DND-41 (cell line): Measurements from ENCODE around the gene RELA.
A peak's percentile ranks its signal among the peaks of the same experiment; 100 is the strongest.

Source experiments
- ATAC-seq: fragments of 200-7000 bp; cut with Tn5 transposase; 3 replicates; pipeline ENCODE4 v1.9.1; 2021; ENCODE audit warnings: low read depth; ENCODE audit not compliant: insufficient read depth
- DNase-seq: peaks from one replicate; pipeline ENCODE4 v3.0.0-alpha.2; 2020
- H2AFZ ChIP-seq: 2 replicates; pipeline ENCODE4 v1.6.0; 2012; ENCODE audit warnings: low read depth, low read length
- H3K27ac ChIP-seq: 2 replicates; pipeline ENCODE4 v1.5.1; 2012; ENCODE audit warnings: low read length, inconsistent platforms
- H3K27me3 ChIP-seq: fragments of 200-600 bp; sonication (generic); 2 replicates; pipeline ENCODE4 v1.6.0; 2012; ENCODE audit warnings: low read length, mild to moderate bottlenecking, inconsistent platforms; ENCODE audit not compliant: insufficient read depth, poor library complexity
- H3K36me3 ChIP-seq: 2 replicates; pipeline ENCODE4 v1.5.1; 2012; ENCODE audit warnings: low read length, inconsistent platforms; ENCODE audit not compliant: insufficient read depth
- H3K4me1 ChIP-seq: 2 replicates; pipeline ENCODE4 v1.5.1; 2012; ENCODE audit warnings: mild to moderate bottlenecking, low read length; ENCODE audit not compliant: insufficient read depth
- H3K4me2 ChIP-seq: 2 replicates; pipeline ENCODE4 v1.6.0; 2012; ENCODE audit warnings: mild to moderate bottlenecking, moderate library complexity, low read length, inconsistent platforms; ENCODE audit not compliant: insufficient read depth
- H3K4me3 ChIP-seq, 2 experiments: fragments of 200-600 bp in 1 of 2; shearing (Covaris generic) in 1 of 2; 2 replicates each; pipeline ENCODE4 v1.5.1; 2012 to 2016; ENCODE audit warnings: inconsistent platforms in 2 of 2, low read length in 2 of 2, mild to moderate bottlenecking in 2 of 2, low read depth in 1 of 2, moderate library complexity in 1 of 2
- H3K79me2 ChIP-seq: 2 replicates; pipeline ENCODE4 v1.6.0; 2012; ENCODE audit warnings: low read length, inconsistent platforms; ENCODE audit not compliant: insufficient read depth
- H3K9ac ChIP-seq: 2 replicates; pipeline ENCODE4 v1.6.0; 2012; ENCODE audit warnings: low read depth, mild to moderate bottlenecking, inconsistent platforms, low read length, moderate library complexity
- H3K9me3 ChIP-seq: 2 replicates; pipeline ENCODE4 v1.5.1; 2012; ENCODE audit warnings: low read length, moderate library complexity, mild to moderate bottlenecking, inconsistent platforms; ENCODE audit not compliant: insufficient read depth, severe bottlenecking
- H4K20me1 ChIP-seq: 2 replicates; pipeline ENCODE4 v1.6.0; 2012; ENCODE audit warnings: low read length; ENCODE audit not compliant: insufficient read depth
- EZH2 ChIP-seq: IDR thresholded peaks from 3 replicates; pipeline ENCODE4 v1.6.1; 2012; ENCODE audit warnings: borderline replicate concordance, low read depth, mild to moderate bottlenecking, moderate library complexity, low read length, inconsistent platforms; ENCODE audit not compliant: severe bottlenecking
- TF ChIP-seq, protein P1 (sequence below): IDR thresholded peaks from 2 replicates; pipeline ENCODE4 v1.5.1; 2012; ENCODE audit warnings: borderline replicate concordance, low read length, moderate library complexity, mild to moderate bottlenecking; ENCODE audit not compliant: poor library complexity, severe bottlenecking; ENCODE audit errors: extremely low read depth

Gene RELA

GRCh38 chr11:65610404-65610803, 52.3 kb downstream of the RELA start:
- H3K4me3 ChIP-seq: no peak overlapping the region
- peaks cover 60% of the 10 kb centered on the region for H3K79me2 ChIP-seq
- no peak overlapping the region for H2AFZ ChIP-seq
- H3K27me3 ChIP-seq: no peaks in the 10 kb centered on the region
- H4K20me1 ChIP-seq: peaks cover 20% of the 10 kb centered on the region
- H3K9ac ChIP-seq: no peak overlapping the region
- TF ChIP-seq, protein P1, sequence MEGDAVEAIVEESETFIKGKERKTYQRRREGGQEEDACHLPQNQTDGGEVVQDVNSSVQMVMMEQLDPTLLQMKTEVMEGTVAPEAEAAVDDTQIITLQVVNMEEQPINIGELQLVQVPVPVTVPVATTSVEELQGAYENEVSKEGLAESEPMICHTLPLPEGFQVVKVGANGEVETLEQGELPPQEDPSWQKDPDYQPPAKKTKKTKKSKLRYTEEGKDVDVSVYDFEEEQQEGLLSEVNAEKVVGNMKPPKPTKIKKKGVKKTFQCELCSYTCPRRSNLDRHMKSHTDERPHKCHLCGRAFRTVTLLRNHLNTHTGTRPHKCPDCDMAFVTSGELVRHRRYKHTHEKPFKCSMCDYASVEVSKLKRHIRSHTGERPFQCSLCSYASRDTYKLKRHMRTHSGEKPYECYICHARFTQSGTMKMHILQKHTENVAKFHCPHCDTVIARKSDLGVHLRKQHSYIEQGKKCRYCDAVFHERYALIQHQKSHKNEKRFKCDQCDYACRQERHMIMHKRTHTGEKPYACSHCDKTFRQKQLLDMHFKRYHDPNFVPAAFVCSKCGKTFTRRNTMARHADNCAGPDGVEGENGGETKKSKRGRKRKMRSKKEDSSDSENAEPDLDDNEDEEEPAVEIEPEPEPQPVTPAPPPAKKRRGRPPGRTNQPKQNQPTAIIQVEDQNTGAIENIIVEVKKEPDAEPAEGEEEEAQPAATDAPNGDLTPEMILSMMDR: no peak
- TF ChIP-seq EZH2: no peak
- peak overlapping the region; percentile 86 for H3K4me2 ChIP-seq
- peaks cover 36% of the 10 kb centered on the region for H3K4me1 ChIP-seq
- H3K36me3 ChIP-seq: peaks cover 70% of the 10 kb centered on the region
- H3K27ac ChIP-seq: no peak overlapping the region
- DNase-seq: no peak
- no peaks in the 10 kb centered on the region for H3K9me3 ChIP-seq
- ATAC-seq: no peak

DNA sequence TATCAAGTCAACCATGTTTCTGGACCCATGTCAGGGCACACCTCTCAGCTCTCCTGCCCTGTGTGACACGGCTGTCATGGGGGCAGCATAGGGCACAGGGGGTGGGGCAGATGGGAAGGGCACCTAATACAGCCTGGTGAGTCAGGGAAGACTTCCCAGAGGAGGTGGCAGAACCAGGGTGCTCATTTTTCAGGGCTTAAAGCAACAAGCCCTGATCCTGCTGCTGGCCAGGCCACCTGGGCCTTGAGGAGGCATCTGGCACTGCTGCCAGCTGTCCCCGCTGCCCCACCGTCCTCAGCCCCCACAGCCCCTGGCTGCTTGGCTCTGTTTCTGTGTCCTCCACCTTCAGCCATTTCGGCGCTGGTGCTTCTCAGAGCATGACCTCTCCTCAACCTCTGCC, 53.1 kb downstream of the RELA start:
- peaks cover 56% of the 10 kb centered on the region for H3K79me2 ChIP-seq
- no peak overlapping the region for H2AFZ ChIP-seq
- no peak overlapping the region for H3K9ac ChIP-seq
- ATAC-seq (no peak), DNase-seq (no peak)
- H3K9me3 ChIP-seq: no peaks in the 10 kb centered on the region
- peaks cover 20% of the 10 kb centered on the region for H4K20me1 ChIP-seq
- peak overlapping the region; percentile 19; the same call in 1 of the 2 replicates for H3K4me2 ChIP-seq
- H3K27me3 ChIP-seq: no peaks in the 10 kb centered on the region
- H3K4me1 ChIP-seq: peaks cover 34% of the 10 kb centered on the region
- no peak overlapping the region for H3K27ac ChIP-seq
- no peak overlapping the region for H3K4me3 ChIP-seq
- TF ChIP-seq, protein P1: no peak
- H3K36me3 ChIP-seq: peaks cover 77% of the 10 kb centered on the region

GRCh38 chr11:65609229-65609628, 53.5 kb downstream of the RELA start:
- no peak for TF ChIP-seq EZH2
- TF ChIP-seq, protein P1: no peak
- Histone ChIP-seq H3K4me2 (no peak overlapping the region), H3K4me3 (no peak overlapping the region), H2AFZ (no peak overlapping the region), H3K27me3 (no peaks in the 10 kb centered on the region), H3K4me1 (peaks cover 34% of the 10 kb centered on the region), H4K20me1 (peaks cover 20% of the 10 kb centered on the region), H3K36me3 (peaks cover 81% of the 10 kb centered on the region), H3K27ac (no peak overlapping the region), H3K9me3 (no peaks in the 10 kb centered on the region), H3K9ac (no peak overlapping the region), H3K79me2 (peaks cover 52% of the 10 kb centered on the region)
- no peak for ATAC-seq
- no peak for DNase-seq

GRCh38 chr11:65607614-65608426, 54.9 kb downstream of the RELA start:
- ATAC-seq: no peak
- Histone ChIP-seq H2AFZ (no peak overlapping the region), H3K36me3 (peaks cover 87% of the 10 kb centered on the region), H3K4me1 (peaks cover 25% of the 10 kb centered on the region), H3K4me3 (no peak overlapping the region), H4K20me1 (peaks cover 20% of the 10 kb centered on the region), H3K9ac (no peak overlapping the region), H3K79me2 (peaks cover 38% of the 10 kb centered on the region), H3K27me3 (no peaks in the 10 kb centered on the region), H3K27ac (no peak overlapping the region), H3K9me3 (no peaks in the 10 kb centered on the region), H3K4me2 (no peak overlapping the region)
- TF ChIP-seq EZH2: no peak
- TF ChIP-seq, protein P1: no peak
- no peak for DNase-seq
